ENCODE measurements around the gene EEFSEC. TPM values are rescaled to one million over a fixed set of nuclear protein-coding genes. Genes with fewer than 3 reads are reported as not detected.

EEFSEC gene
- total RNA-seq, 4 donors from 2014 or later: 11.5 to 18.7 (median 14.9) TPM

DNA sequence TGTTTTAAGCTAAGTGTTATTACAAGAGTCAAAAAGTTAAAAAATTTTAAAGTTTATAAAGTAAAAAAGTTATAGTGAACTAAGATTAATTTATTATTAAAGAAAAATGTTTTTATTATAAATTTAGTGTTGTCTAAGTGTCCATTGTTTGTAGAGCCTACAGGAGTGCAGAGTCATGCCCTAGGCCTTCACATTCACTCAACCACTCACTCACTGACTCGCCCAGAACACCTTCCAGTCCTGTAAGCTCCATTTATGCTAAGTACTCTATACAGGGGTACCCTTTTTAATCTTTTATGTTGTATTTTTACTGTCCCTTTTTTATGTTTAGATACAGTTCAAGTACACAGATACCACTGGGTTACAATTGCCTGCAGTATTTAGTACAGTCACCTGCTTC lies 37.2 kb downstream of the EEFSEC start:
- Histone ChIP-seq H3K27me3 (no peaks in the 10 kb centered on the region), H3K27ac (no peak overlapping the region), H3K36me3 (no peaks in the 10 kb centered on the region), H3K4me1 (peaks cover 0 to 22% (median 0%) of the 10 kb centered on the region in 3 donors), H3K9me3 (no peaks in the 10 kb centered on the region), H3K4me3 (no peak overlapping the region)
- WGBS, 2 donors: 0 to 89% methylated on average over 1 of the region's 1 CpG
- no peak for TF ChIP-seq POLR2A (IDR thresholded peaks at IDR 0.05)
- TF ChIP-seq, protein P1, sequence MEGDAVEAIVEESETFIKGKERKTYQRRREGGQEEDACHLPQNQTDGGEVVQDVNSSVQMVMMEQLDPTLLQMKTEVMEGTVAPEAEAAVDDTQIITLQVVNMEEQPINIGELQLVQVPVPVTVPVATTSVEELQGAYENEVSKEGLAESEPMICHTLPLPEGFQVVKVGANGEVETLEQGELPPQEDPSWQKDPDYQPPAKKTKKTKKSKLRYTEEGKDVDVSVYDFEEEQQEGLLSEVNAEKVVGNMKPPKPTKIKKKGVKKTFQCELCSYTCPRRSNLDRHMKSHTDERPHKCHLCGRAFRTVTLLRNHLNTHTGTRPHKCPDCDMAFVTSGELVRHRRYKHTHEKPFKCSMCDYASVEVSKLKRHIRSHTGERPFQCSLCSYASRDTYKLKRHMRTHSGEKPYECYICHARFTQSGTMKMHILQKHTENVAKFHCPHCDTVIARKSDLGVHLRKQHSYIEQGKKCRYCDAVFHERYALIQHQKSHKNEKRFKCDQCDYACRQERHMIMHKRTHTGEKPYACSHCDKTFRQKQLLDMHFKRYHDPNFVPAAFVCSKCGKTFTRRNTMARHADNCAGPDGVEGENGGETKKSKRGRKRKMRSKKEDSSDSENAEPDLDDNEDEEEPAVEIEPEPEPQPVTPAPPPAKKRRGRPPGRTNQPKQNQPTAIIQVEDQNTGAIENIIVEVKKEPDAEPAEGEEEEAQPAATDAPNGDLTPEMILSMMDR (IDR thresholded peaks at IDR 0.05): no peak
- DNase-seq: no peak
- intact Hi-C loops (cut with DNase I): no loop called here

DNA sequence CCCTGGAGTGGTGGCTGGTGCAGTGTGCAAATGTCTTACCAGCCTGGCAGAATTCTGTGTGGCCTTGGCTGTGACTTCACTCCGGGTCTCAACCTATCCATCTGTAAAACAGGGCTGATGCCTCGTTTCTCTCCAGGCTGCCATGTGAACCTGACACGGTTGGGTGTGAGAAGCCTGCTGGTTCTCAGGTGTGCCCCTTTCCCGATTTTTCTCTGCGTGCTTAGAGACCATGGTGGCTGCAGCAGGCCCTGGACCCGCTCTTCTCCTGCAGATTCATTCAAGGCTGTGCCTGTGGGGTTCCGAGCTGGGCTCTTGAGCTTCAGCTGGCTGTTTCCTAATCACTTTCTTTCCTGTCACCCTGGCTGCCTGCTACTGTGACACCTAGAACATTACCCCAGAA lies 38.9 kb downstream of the EEFSEC start:
- no peaks in the 10 kb centered on the region for H3K36me3 ChIP-seq
- intact Hi-C loops (cut with DNase I): no loop called here
- H3K27ac ChIP-seq: no peak overlapping the region
- no peaks in the 10 kb centered on the region for H3K27me3 ChIP-seq
- DNase-seq: no peak
- peaks cover 0 to 26% (median 0%) of the 10 kb centered on the region in 3 donors for H3K4me1 ChIP-seq
- no peak overlapping the region for H3K4me3 ChIP-seq
- WGBS, 2 donors: 91 to 92% methylated on average over 6 to 7 of the region's 7 CpGs
- TF ChIP-seq, protein P1 (IDR thresholded peaks at IDR 0.05): no peak
- no peak for TF ChIP-seq POLR2A (IDR thresholded peaks at IDR 0.05)
- H3K9me3 ChIP-seq: no peaks in the 10 kb centered on the region

DNA sequence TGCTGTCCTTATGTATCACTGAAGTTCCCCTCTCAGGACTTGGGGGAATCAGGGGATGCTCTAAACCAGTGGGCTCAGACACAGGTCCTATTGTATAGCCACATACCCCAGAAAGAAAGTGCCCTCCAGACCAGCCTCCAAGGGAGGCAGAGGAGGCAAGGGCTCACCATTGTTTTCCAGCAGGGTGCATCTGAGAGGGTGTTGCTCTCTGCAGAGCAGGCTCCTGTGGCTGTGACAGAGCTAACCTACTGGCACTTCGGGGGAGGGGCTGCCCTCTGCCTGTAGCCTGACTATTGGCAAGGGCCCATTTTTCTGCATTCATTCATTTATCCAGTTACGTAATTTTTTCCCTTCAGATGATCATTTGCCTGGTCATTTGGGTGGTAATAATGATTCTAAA lies 39.9 kb downstream of the EEFSEC start:
- no peak for DNase-seq
- 79 to 90% methylated on average over 2 of the region's 2 CpGs for WGBS, 2 donors
- intact Hi-C loops (cut with DNase I): no loop called here
- Histone ChIP-seq H3K9me3 (no peaks in the 10 kb centered on the region), H3K36me3 (no peaks in the 10 kb centered on the region), H3K4me3 (no peak overlapping the region), H3K27me3 (no peaks in the 10 kb centered on the region), H3K27ac (no peak overlapping the region), H3K4me1 (peaks cover 0 to 26% (median 0%) of the 10 kb centered on the region in 3 donors)
- TF ChIP-seq, protein P1 (IDR thresholded peaks at IDR 0.05): no peak
- TF ChIP-seq POLR2A (IDR thresholded peaks at IDR 0.05): no peak

DNA sequence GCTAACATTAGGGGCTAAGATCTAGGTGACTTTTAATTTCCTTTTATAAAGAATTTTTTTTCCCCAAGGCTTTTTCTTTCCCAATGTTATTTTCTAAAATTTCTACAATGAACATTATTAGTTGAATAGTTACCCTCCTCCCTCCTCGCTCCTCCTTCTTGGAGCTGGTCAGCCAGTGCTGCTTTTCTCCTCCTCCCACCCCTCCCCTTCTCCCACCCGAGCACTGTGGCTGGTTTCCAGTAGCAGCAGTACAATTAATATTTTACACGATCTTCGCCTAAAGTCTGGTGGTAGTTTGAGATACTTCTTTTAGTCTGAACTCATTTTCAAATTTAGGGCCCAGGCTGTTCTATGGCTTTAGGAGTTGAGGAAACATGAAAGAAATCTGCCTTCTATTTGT lies 41.6 kb downstream of the EEFSEC start:
- intact Hi-C loops (cut with DNase I): no loop called here
- no peak overlapping the region for H3K27ac ChIP-seq
- H3K4me1 ChIP-seq: peaks cover 0 to 26% (median 0%) of the 10 kb centered on the region in 3 donors

DNA sequence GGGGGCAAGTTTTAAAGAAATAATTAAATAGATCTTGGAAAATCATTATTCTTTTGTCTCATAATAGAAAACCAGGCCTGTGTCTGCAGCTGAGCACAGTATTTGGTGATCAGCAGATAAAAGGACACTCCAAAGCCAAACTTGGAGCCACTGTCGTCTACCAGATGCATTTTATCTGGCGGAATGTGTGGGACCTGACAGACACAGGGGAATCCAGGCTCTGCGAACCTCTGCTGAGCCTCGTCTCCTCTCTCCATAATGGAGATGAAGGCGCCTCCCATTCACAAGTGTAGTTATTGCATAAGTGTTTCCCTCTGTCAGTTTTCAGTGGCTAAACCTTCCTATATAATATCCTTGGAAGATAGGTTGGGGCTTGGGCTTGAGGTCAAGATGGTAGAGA lies 42.1 kb downstream of the EEFSEC start:
- Histone ChIP-seq H3K4me3 (no peak overlapping the region), H3K4me1 (peaks cover 0 to 26% (median 0%) of the 10 kb centered on the region in 3 donors), H3K9me3 (no peaks in the 10 kb centered on the region), H3K36me3 (no peaks in the 10 kb centered on the region), H3K27ac (peak overlapping the region in 2 of 4 donors; percentile 1 to 7), H3K27me3 (no peaks in the 10 kb centered on the region)
- TF ChIP-seq, protein P1 (IDR thresholded peaks at IDR 0.05): no peak
- TF ChIP-seq POLR2A (IDR thresholded peaks at IDR 0.05): no peak
- intact Hi-C loops (cut with DNase I): no loop called here
- DNase-seq: no peak
- WGBS, 2 donors: 81 to 83% methylated on average over 4 to 5 of the region's 5 CpGs

More for the DNA sequence above, 41.6 kb downstream of the EEFSEC start:
- 49 to 62% methylated on average over 4 of the region's 4 CpGs for WGBS, 2 donors
- TF ChIP-seq POLR2A (IDR thresholded peaks at IDR 0.05): no peak
- TF ChIP-seq, protein P1 (IDR thresholded peaks at IDR 0.05): no peak
- H3K9me3 ChIP-seq: no peaks in the 10 kb centered on the region
- H3K36me3 ChIP-seq: no peaks in the 10 kb centered on the region
- no peak for DNase-seq
- H3K27me3 ChIP-seq: no peaks in the 10 kb centered on the region
- no peak overlapping the region for H3K4me3 ChIP-seq

All from esophagus squamous epithelium (tissue), 5 donors.